Measurements from ENCODE around the gene SELL. TPM values are rescaled to one million over a fixed set of nuclear protein-coding genes. Genes with fewer than 3 reads are reported as not detected.

The SELL gene
- total RNA-seq, 1 donor from 2014 or later: not detected

DNA sequence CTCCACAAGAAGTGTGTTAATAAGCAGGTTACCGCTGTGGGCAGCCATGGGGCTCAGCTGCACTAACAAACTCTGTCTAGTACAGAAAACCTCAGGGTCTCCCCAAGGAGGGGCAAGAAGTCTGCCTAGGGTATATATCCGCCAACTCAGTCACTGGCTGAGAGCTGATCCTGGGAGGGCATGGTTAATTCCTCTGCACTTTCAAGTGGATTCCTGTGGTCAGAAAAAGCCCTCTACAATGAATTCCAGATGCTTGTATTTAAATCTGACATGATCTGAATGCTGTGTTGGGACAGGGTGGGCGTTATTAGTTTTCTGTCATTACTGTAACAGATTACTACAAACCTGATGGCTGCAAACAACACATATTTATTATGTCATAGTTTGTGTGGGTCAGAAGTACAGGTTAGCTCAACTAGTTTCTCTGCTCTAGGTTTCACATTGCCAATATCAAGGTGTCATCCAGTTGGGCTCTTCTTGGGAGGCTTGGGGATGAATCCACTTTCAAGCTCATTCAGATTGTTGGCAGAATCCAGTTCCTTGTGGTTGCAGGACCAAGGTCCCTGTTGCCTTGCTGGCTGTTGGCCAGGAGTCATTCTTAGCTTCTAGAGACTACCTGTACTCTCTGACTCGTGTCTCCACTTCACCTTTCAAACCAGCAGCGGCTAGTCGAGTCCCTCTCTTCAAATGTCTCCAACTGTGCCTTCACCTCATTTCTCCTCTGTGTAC lies 30.4 kb upstream of the SELL start:
- H4K20me1 ChIP-seq (ENCODE audit: low read depth): no peaks in the 10 kb centered on the region
- no peak for TF ChIP-seq EZH2phosphoT487 (IDR thresholded peaks at IDR 0.05)
- TF ChIP-seq, protein P1, sequence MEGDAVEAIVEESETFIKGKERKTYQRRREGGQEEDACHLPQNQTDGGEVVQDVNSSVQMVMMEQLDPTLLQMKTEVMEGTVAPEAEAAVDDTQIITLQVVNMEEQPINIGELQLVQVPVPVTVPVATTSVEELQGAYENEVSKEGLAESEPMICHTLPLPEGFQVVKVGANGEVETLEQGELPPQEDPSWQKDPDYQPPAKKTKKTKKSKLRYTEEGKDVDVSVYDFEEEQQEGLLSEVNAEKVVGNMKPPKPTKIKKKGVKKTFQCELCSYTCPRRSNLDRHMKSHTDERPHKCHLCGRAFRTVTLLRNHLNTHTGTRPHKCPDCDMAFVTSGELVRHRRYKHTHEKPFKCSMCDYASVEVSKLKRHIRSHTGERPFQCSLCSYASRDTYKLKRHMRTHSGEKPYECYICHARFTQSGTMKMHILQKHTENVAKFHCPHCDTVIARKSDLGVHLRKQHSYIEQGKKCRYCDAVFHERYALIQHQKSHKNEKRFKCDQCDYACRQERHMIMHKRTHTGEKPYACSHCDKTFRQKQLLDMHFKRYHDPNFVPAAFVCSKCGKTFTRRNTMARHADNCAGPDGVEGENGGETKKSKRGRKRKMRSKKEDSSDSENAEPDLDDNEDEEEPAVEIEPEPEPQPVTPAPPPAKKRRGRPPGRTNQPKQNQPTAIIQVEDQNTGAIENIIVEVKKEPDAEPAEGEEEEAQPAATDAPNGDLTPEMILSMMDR (IDR thresholded peaks at IDR 0.05): no peak
- TF ChIP-seq EZH2 (IDR thresholded peaks at IDR 0.05): no peak
- H3K79me2 ChIP-seq (ENCODE audit: low read depth): no peaks in the 10 kb centered on the region
- H2AFZ ChIP-seq (replicated peaks): no peak overlapping the region
- Mint-ChIP-seq H3K4me3 (no peak overlapping the region), H3K36me3 (no peaks in the 10 kb centered on the region), H3K27ac (no peak overlapping the region), H3K9me3 (no peaks in the 10 kb centered on the region), H3K4me1 (peaks cover 3% of the 10 kb centered on the region), H3K27me3 (ENCODE audit: insufficient read depth, low read depth) (no peaks in the 10 kb centered on the region)
- H3K27ac ChIP-seq: no peak overlapping the region
- DNase-seq (ENCODE audit: low spot score): no peak
- peaks cover 11% of the 10 kb centered on the region for H3K4me1 ChIP-seq
- H3K27me3 ChIP-seq: no peaks in the 10 kb centered on the region
- no peaks in the 10 kb centered on the region for H3F3A ChIP-seq (ENCODE audit: low read depth)
- H3K4me3 ChIP-seq: no peak overlapping the region
- no peaks in the 10 kb centered on the region for H3K9me3 ChIP-seq (ENCODE audit: low read depth)
- no peak overlapping the region for H3K9ac ChIP-seq
- no peak overlapping the region for H3K4me2 ChIP-seq
- H3K36me3 ChIP-seq: no peaks in the 10 kb centered on the region

DNA sequence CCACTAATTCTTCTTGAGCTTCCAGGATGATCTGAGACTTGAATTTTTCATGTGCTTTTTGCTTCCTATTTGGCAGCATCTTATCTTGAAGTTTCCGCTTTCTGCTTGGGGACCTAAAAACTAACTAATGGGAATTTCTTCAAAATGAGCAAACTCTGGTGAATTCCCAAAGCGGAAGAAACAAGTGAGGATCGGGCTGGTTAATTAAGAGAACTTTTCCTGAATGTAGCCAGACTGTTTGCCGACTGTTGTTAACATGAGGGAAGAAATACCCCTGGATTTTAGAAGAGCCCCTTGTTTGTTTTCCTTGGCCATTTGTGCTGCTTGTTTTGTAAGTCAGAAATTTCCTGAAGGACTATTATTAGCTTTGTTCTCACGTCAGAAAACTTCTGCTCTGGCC lies 28.6 kb upstream of the SELL start:
- H3K9me3 ChIP-seq (ENCODE audit: low read depth): no peaks in the 10 kb centered on the region
- no peaks in the 10 kb centered on the region for H3K36me3 ChIP-seq
- no peak overlapping the region for H3K9ac ChIP-seq
- H4K20me1 ChIP-seq (ENCODE audit: low read depth): no peaks in the 10 kb centered on the region
- H3K79me2 ChIP-seq (ENCODE audit: low read depth): no peaks in the 10 kb centered on the region
- TF ChIP-seq EZH2phosphoT487 (IDR thresholded peaks at IDR 0.05) (no peak), EZH2 (IDR thresholded peaks at IDR 0.05) (no peak)
- TF ChIP-seq, protein P1 (IDR thresholded peaks at IDR 0.05): no peak
- no peaks in the 10 kb centered on the region for H3F3A ChIP-seq (ENCODE audit: low read depth)
- no peak overlapping the region for H3K27ac ChIP-seq
- H2AFZ ChIP-seq (replicated peaks): no peak overlapping the region
- Mint-ChIP-seq H3K4me1 (peaks cover 3% of the 10 kb centered on the region), H3K36me3 (no peaks in the 10 kb centered on the region), H3K27me3 (ENCODE audit: insufficient read depth, low read depth) (no peaks in the 10 kb centered on the region), H3K9me3 (no peaks in the 10 kb centered on the region), H3K4me3 (no peak overlapping the region), H3K27ac (no peak overlapping the region)
- DNase-seq (ENCODE audit: low spot score): no peak
- no peaks in the 10 kb centered on the region for H3K4me1 ChIP-seq
- H3K4me3 ChIP-seq: no peak overlapping the region
- H3K27me3 ChIP-seq: no peaks in the 10 kb centered on the region
- H3K4me2 ChIP-seq: no peak overlapping the region

DNA sequence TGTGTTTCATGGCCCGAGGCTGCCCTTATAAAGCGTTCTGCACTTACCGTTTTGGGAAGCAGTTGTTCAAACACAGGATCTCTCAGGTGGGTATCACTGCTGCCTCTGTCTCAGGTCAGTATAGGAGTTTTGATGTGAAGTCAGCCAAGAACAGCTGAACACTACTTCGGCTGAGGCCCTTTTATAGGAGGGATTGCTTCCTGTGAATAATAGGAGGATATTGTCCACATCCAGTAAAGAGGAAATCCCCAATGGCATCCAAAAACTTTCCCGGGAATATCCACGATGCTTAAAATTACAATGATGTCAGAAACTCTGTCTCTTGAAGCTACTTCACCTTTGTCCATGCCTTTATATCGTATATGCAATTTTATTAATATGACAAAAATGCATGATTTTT lies 22.5 kb upstream of the SELL start, which contains the start of gene SELE:
SELE (minus strand) TSS at position 156 of the 400 bp plus-strand sequence. CDS start 467 bp downstream, outside the sequence.
- Histone ChIP-seq H3K4me2 (no peak within 1 kb of the TSS), H3K9ac (no peak within 1 kb of the TSS), H3K4me1 (no peaks in the 10 kb centered on the region), H3F3A (ENCODE audit: low read depth) (no peaks in the 10 kb centered on the region), H2AFZ (replicated peaks) (no peak within 1 kb of the TSS), H3K36me3 (no peaks in the 10 kb centered on the region), H3K27ac (no peak within 1 kb of the TSS), H4K20me1 (ENCODE audit: low read depth) (no peaks in the 10 kb centered on the region), H3K9me3 (ENCODE audit: low read depth) (no peaks in the 10 kb centered on the region), H3K27me3 (no peaks in the 10 kb centered on the region), H3K79me2 (ENCODE audit: low read depth) (no peaks in the 10 kb centered on the region), H3K4me3 (no peak within 1 kb of the TSS)
- TF ChIP-seq EZH2 (IDR thresholded peaks at IDR 0.05): no peak
- TF ChIP-seq, protein P1 (IDR thresholded peaks at IDR 0.05): no peak
- TF ChIP-seq EZH2phosphoT487 (IDR thresholded peaks at IDR 0.05): no peak
- Mint-ChIP-seq H3K27ac (no peak within 1 kb of the TSS), H3K9me3 (no peaks in the 10 kb centered on the region), H3K4me1 (no peaks in the 10 kb centered on the region), H3K27me3 (ENCODE audit: insufficient read depth, low read depth) (peaks cover 2% of the 10 kb centered on the region), H3K4me3 (no peak within 1 kb of the TSS), H3K36me3 (no peaks in the 10 kb centered on the region)
- no peak for DNase-seq (ENCODE audit: low spot score)
